ENCODE measurements around the gene PAX7.

The PAX7 gene

GRCh38 chr1:18768086-18768485 lies 137.4 kb downstream of the PAX7 start:
- TF ChIP-seq MAX (IDR thresholded peaks at IDR 0.05; ENCODE audit: low read depth, low read length), result no peak
- TF ChIP-seq POLR2A (IDR thresholded peaks at IDR 0.05; ENCODE audit: extremely low read depth, insufficient read length), result no peak
- TF ChIP-seq CTCF (IDR thresholded peaks at IDR 0.05; ENCODE audit: low read depth, low read length), result no peak
- TF ChIP-seq MYC (IDR thresholded peaks at IDR 0.05; ENCODE audit: low read depth, low read length), result no peak
- H3K4me3 ChIP-seq (ENCODE audit: low read depth, low read length), result no peak overlapping the region
- DNase-seq (ENCODE audit: low read depth), result no peak

DNA sequence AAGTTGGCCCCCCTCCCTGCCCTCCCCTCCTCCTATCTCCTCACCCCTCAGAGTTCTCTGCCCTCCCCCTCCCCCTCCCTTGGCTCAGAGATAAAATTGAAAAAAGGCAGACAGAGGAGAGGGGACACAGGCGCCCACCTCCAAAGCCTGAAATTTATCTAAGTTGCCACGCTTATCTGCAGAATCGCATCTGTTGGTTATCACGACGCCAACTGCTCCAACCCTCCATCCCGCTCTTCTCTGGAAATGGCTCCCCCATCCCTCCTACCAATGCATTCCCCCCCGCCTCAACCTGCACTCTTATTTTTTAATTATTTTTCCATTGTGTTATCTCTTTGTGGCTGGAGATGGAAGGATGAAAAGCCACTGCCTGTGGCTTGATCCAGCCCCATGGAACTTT lies 138.5 kb downstream of the PAX7 start:
- H3K4me3 ChIP-seq (ENCODE audit: low read depth, low read length), result no peak overlapping the region
- no peak for TF ChIP-seq MAX (IDR thresholded peaks at IDR 0.05; ENCODE audit: low read depth, low read length)
- no peak for TF ChIP-seq MYC (IDR thresholded peaks at IDR 0.05; ENCODE audit: low read depth, low read length)
- TF ChIP-seq POLR2A (IDR thresholded peaks at IDR 0.05; ENCODE audit: extremely low read depth, insufficient read length), result no peak
- TF ChIP-seq CTCF (IDR thresholded peaks at IDR 0.05; ENCODE audit: low read depth, low read length), result no peak
- DNase-seq (ENCODE audit: low read depth), result no peak

DNA sequence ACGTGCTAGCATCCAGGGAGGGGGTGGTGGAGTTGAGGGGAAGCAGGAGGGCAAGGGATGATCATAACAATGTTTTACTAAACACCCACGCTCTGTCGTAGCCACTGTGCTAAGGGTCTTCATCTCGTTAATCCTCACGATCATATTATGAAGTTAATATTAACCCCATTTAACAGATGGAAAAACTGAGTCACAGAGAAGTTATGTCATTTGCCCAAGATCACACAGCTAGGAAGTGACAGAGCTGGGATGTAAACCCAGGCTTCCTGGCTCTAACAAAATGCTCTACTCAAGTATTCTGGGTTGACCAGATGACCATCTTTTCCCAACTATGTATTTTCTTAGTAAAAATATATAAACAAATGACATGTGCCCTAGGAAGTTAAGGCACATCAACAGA lies 140.2 kb downstream of the PAX7 start:
- no peak for DNase-seq (ENCODE audit: low read depth)
- no peak overlapping the region for H3K4me3 ChIP-seq (ENCODE audit: low read depth, low read length)
- TF ChIP-seq CTCF (IDR thresholded peaks at IDR 0.05; ENCODE audit: low read depth, low read length), result no peak

DNA sequence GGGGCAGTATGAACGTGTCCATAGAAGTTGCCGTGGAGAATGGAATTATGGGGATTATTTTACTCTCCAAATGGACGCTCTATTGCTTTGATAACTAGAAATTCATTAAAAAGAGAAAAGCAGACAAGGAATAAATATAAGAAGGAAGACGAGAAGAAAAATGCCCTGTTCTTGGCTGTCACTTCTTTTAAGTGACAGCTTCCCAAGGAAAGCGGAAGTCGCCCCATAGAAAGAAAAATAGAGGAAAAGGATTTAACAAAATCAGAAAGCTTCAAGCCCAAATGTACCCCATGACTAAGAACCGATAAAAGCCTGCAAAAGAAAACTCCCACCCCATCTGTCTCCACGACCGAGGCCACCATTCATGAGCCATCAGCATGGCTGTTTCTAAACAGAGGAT lies 143.1 kb downstream of the PAX7 start:
- DNase-seq (ENCODE audit: low read depth), result no peak
- TF ChIP-seq POLR2A (IDR thresholded peaks at IDR 0.05; ENCODE audit: extremely low read depth, insufficient read length), result no peak
- TF ChIP-seq MAX (IDR thresholded peaks at IDR 0.05; ENCODE audit: low read depth, low read length), result no peak
- TF ChIP-seq CTCF (IDR thresholded peaks at IDR 0.05; ENCODE audit: low read depth, low read length), result no peak
- TF ChIP-seq MYC (IDR thresholded peaks at IDR 0.05; ENCODE audit: low read depth, low read length), result no peak
- H3K4me3 ChIP-seq (ENCODE audit: low read depth, low read length), result no peak overlapping the region

DNA sequence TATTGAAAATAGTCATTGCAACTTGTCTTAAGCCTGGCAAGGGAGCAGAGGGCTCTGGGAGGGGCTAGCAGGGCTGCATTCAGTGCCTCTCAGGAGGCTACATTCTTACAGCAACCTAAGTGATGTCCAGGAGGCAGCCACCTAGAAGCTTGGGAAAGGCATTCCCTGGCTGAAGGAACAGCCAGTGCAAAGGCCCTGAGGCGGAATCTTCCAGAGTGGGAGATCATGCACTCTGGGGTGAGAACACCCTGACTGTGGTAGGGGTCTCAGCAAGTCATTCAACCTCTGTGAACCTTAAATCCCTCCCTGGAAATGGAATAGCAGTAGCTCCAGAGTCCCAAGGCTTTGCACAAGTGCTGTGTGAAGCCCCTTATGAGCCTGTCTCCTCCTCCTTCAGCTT lies 144.7 kb downstream of the PAX7 start:
- no peak for TF ChIP-seq MYC (IDR thresholded peaks at IDR 0.05; ENCODE audit: low read depth, low read length)
- TF ChIP-seq MAX (IDR thresholded peaks at IDR 0.05; ENCODE audit: low read depth, low read length), result no peak
- no peak for TF ChIP-seq CTCF (IDR thresholded peaks at IDR 0.05; ENCODE audit: low read depth, low read length)
- no peak for TF ChIP-seq POLR2A (IDR thresholded peaks at IDR 0.05; ENCODE audit: extremely low read depth, insufficient read length)
- DNase-seq (ENCODE audit: low read depth), result no peak

GRCh38 chr1:18776777-18777176 lies 146.1 kb downstream of the PAX7 start:
- H3K4me3 ChIP-seq (ENCODE audit: low read depth, low read length), result no peak overlapping the region
- DNase-seq (ENCODE audit: low read depth), result no peak
- no peak for TF ChIP-seq CTCF (IDR thresholded peaks at IDR 0.05; ENCODE audit: low read depth, low read length)
- no peak for TF ChIP-seq MAX (IDR thresholded peaks at IDR 0.05; ENCODE audit: low read depth, low read length)
- no peak for TF ChIP-seq MYC (IDR thresholded peaks at IDR 0.05; ENCODE audit: low read depth, low read length)
- no peak for TF ChIP-seq POLR2A (IDR thresholded peaks at IDR 0.05; ENCODE audit: extremely low read depth, insufficient read length)

More for the DNA sequence above, 144.7 kb downstream of the PAX7 start:
- H3K4me3 ChIP-seq (ENCODE audit: low read depth, low read length), result no peak overlapping the region
